ENCODE data around the gene OSCAR.

The OSCAR gene

GRCh38 chr19:54100561-54100960 is at the start of gene OSCAR:
OSCAR (minus strand) TSS chr19:54100803; CDS start chr19:54100792, 11 bp downstream.
- no peak for DNase-seq

- no peak for DNase-seq
Measured at GRCh38 chr19:54149021-54149812, 48.6 kb upstream of the OSCAR start.

- DNase-seq = no peak
Measured at GRCh38 chr19:54148158-54148557, 47.6 kb upstream of the OSCAR start.

- no peak for DNase-seq
Measured at GRCh38 chr19:54147676-54148075, 47.1 kb upstream of the OSCAR start.

GRCh38 chr19:54145541-54146158 is 45.0 kb upstream of the OSCAR start:
- DNase-seq = no peak

- DNase-seq = no peak
Measured at GRCh38 chr19:54142166-54142780, 41.7 kb upstream of the OSCAR start.

GRCh38 chr19:54141356-54141755 is 40.8 kb upstream of the OSCAR start:
- no peak for DNase-seq

- DNase-seq = no peak
Measured at GRCh38 chr19:54138489-54139256, 38.1 kb upstream of the OSCAR start.

GRCh38 chr19:54137699-54138488 is 37.3 kb upstream of the OSCAR start, which contains the start of gene CNOT3:
CNOT3 (plus strand) TSS chr19:54137762; CDS start chr19:54142979, 5,217 bp downstream.
- DNase-seq = no peak

- DNase-seq = peak; percentile 100
Measured at GRCh38 chr19:54136864-54137698, 36.5 kb upstream of the OSCAR start.

GRCh38 chr19:54136086-54136863 is 35.7 kb upstream of the OSCAR start:
- no peak for DNase-seq

- no peak for DNase-seq
Measured at GRCh38 chr19:54133957-54134590, 33.5 kb upstream of the OSCAR start.

GRCh38 chr19:54133312-54133956 is 32.8 kb upstream of the OSCAR start:
- no peak for DNase-seq

- no peak for DNase-seq
Measured at GRCh38 chr19:54129617-54129996, 29.0 kb upstream of the OSCAR start.

- DNase-seq = no peak
Measured at GRCh38 chr19:54128796-54129616, 28.4 kb upstream of the OSCAR start.

GRCh38 chr19:54128441-54128725 is 27.8 kb upstream of the OSCAR start:
- no peak for DNase-seq

- no peak for DNase-seq
Measured at GRCh38 chr19:54127688-54128440, 27.3 kb upstream of the OSCAR start.

GRCh38 chr19:54125713-54126112 is 25.1 kb upstream of the OSCAR start:
- DNase-seq = no peak

Measured in hippocampal formation (tissue), 2 donors.